HS-5 (cell line): ENCODE results near the gene KCNJ16.

ENCODE experiments used
- DNase-seq: peaks from one replicate; pipeline ENCODE4 v3.0.0-alpha.2; 2012; ENCODE audit warnings: low read depth

The KCNJ16 gene

DNA sequence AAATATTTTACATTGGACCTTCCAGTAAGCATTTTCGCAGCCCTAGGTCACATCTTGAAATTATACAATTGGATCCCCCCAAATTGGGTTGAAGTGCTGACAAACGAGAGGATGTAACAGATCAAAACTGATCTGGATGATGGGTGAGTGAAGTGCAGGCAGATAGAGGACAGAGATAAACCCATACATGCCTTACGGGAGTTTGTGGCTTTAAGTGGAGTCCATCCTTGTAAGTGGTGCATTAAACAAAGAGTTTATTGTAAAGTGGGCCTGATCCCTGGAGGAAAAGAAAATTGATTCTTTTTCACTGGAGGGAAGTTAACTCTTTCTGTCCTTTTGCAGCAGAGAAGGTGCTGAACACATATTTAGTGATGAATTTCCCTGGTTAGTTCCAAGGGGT lies 55.3 kb downstream of the KCNJ16 start:
- DNase-seq, result no peak

GRCh38 chr17:70132505-70132904 lies 57.5 kb downstream of the KCNJ16 start:
- no peak for DNase-seq

- no peak for DNase-seq
Measured at GRCh38 chr17:70134042-70134441, 59.0 kb downstream of the KCNJ16 start.

- DNase-seq, result no peak
Measured at GRCh38 chr17:70134777-70135176, 59.8 kb downstream of the KCNJ16 start.

GRCh38 chr17:70136131-70136530 lies 61.1 kb downstream of the KCNJ16 start:
- no peak for DNase-seq

GRCh38 chr17:70137451-70138230 lies 62.6 kb downstream of the KCNJ16 start:
- peak; percentile 68 for DNase-seq

DNA sequence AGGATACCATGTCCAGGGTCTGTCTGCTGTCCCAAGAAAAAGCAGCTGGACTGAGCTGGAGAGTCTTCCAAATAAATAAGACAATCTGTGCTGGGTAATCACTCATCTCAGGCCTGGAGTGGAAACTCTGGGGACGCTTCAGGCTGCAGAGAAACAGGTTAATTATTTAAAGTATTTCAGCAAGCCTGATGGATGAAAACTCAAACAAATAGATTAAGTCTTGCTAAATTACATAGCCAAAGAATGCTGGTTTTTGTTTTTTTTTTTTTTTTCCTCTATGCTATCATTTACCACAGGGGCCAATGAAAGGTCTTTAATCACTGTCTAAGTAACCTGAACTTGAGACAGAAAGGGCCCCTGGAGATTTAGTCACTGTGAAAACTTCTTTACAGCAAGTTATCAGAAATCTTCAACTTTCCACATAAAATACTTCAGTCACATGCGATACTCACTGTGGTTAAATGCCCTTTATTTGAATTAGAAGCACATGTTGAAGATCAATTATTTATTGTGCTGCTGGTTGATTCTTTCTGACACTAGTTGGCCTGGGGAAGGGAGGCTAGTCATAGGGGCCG lies 63.4 kb downstream of the KCNJ16 start:
- no peak for DNase-seq

GRCh38 chr17:70139449-70139993 lies 64.5 kb downstream of the KCNJ16 start:
- DNase-seq, result no peak

GRCh38 chr17:70144260-70144846 lies 69.3 kb downstream of the KCNJ16 start:
- no peak for DNase-seq

- DNase-seq, result no peak
Measured at GRCh38 chr17:70153210-70153609, 78.2 kb downstream of the KCNJ16 start.

GRCh38 chr17:70157151-70157550 lies 82.1 kb downstream of the KCNJ16 start:
- no peak for DNase-seq

DNA sequence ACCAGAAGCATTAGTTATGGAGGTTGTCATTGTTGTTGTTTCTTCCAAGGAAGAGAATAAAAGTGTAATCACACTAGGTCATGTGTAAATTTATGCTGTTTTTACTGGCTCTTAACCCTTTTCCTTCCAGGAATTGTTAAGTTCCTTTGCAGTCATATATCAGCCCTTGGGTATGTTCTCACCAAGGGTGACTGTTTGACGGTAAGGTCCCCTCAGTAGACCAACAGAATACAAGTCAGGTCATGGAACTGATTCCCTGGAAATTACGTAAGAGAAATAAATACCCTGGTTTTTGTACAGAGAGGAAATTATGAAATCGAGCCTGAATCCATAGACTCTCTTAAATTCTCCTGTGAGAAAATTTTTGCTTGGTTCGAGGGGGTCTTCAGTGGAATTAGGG lies 83.2 kb downstream of the KCNJ16 start:
- DNase-seq, result no peak

- no peak for DNase-seq
Measured at GRCh38 chr17:70158591-70158990, 83.6 kb downstream of the KCNJ16 start.

DNA sequence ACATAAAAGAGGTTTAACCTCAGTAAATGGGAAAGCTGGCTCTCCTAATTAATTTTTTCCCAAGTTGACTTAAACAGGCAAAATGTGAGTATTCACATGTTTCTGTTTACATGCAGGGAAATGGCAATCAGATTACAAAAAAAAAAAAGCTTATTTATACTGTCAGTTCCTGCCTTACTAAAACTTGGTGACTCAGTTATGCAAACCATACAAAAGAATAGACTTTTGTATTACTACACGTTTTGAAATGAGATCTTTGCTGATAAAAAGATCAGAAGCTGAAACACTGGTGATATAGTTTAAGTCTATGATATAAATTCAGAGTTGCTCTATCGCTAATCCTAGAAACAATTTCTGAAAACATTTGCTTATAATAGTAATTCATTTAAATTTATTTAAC lies 85.0 kb downstream of the KCNJ16 start:
- DNase-seq, result no peak

DNA sequence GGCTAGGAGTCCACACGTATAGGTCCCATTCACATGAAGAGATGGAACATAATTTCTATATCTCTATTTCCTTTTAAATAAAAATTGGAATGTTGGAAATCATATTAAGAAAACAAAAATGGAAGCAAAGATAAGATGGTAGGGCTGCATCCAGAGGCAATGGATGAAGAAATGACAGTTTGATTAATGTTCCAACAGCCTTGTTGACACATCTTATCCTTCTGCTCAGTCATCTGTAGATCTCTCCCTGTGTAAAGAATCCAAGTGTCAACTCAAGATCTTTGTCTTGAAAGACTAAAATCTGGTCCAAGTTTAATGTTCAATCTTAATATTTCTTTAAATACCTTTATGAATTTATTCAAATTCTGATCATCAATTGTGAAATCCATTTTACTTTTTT lies 86.5 kb downstream of the KCNJ16 start:
- DNase-seq, result no peak

- no peak for DNase-seq
Measured at GRCh38 chr17:70165383-70165782, 90.4 kb downstream of the KCNJ16 start.

GRCh38 chr17:70166615-70167014 lies 91.6 kb downstream of the KCNJ16 start:
- no peak for DNase-seq

- no peak for DNase-seq
Measured at GRCh38 chr17:70168044-70168976, 93.3 kb downstream of the KCNJ16 start.

DNA sequence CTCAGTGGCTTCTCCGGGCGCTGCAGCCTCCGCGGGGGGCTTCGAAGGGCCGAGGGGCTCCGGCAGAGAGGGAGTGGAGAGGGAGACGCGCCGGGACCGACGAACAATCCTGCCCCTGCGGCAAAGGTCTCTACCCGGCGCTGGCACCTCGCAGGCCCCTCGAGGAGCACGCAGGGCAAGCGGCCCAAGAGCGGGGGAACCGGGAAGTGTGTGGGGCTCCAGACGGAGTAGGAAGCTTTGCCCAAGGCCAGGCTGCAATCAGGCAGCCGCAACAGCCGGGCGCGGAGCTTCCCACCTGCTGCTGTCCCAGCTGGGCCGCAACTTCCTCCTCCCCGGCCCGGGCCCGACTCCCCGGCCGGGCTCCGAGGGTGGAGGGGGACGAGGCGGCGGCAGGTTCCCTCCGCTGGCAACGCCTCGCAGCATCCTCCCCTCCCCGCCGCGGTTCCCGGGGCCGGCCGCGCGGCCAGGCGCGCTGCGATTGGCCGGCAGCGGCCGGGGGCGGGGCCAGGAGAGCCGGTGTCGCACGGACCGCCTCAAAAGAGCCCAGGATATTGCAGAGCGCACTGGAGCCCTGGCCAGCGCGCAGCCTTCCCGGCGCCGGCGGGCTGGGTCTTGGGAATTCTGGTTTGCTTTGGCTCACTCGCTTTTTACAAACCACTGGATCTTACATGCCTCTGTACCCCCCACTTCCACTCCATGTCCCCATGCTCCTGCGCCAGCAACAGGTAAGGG lies 94.1 kb downstream of the KCNJ16 start, which contains the start of gene KCNJ2:
KCNJ2 (plus strand) TSS at position 556 of the 732 bp plus-strand sequence. CDS start 5,508 bp downstream, outside the sequence.
- DNase-seq, result no peak

DNA sequence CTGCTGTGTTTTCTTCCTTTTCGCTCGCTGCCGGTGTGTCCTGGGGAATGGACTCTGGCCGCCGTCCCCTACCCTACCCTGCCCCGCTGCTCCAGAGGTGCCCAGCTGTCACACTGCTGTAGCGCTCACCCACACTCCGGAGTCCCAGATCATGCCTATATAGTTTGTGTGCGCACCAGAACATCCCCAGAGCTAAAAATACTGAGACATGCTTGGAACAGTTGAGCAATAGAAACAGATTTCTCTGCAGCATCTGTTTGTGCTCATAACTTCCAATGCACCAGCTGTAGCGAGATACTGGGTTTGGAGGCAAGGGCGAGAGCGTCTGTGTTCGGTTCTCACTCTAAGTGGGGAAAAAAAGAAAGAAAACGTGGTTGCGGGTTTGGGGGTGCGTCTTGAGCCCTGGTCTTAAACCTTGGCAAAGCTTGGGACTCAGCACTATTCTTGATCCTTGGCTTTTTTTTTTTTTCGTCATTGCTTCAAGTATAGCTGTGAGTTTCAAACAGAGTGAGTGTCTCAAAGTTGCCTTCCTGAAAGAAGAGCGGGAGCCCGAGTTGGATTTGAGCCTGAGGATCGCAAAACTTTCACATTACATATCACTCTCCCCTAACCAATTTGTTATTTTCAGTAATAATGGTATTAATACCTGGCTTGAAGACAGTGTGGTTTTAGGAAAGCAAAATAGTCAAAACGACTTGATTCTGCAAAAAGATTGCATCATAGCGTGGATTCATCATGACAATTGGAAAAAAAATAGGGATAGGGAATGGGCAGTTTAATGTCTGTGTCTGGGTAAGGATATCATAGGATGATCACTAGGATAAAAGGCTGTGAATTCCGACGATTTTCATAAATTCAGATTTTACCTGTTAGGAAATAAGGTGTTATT lies 94.9 kb downstream of the KCNJ16 start:
- DNase-seq, result no peak
